Eye (tissue), 1 donor: ENCODE results near the gene CHRDL1.
"Not testable (repeated sequence)": the region's sequence is repeated elsewhere in the genome, so short reads cannot be mapped to it uniquely, and the experiment has no call there.

Source experiments
- DNase-seq: peaks from one replicate; pipeline ENCODE4 v3.0.0-alpha.2; 2015

CHRDL1 gene

GRCh38 chrX:110795645-110796406 lies at the start of gene CHRDL1:
Gene CHRDL1 (minus strand): TSS chrX:110795817. CDS start chrX:110792181, 3,636 bp downstream.
- peak; percentile 66 for DNase-seq

- DNase-seq, result peak; percentile 12
Observed at GRCh38 chrX:110836982-110837381, 41.4 kb upstream of the CHRDL1 start.

- DNase-seq, result no peak
Observed at GRCh38 chrX:110836451-110836850, 40.8 kb upstream of the CHRDL1 start.

- no peak for DNase-seq
Observed at GRCh38 chrX:110836001-110836400, 40.4 kb upstream of the CHRDL1 start.

- DNase-seq, result no peak
Observed at GRCh38 chrX:110825972-110826371, 30.4 kb upstream of the CHRDL1 start.

- DNase-seq, result not testable (repeated sequence)
Observed at GRCh38 chrX:110816543-110816942, 20.9 kb upstream of the CHRDL1 start.

- DNase-seq, result no peak
Observed at GRCh38 chrX:110806145-110806544, 10.5 kb upstream of the CHRDL1 start.

GRCh38 chrX:110805303-110805702 lies 9.7 kb upstream of the CHRDL1 start:
- no peak for DNase-seq

- no peak for DNase-seq
Observed at GRCh38 chrX:110804446-110804845, 8.8 kb upstream of the CHRDL1 start.

- DNase-seq, result no peak
Observed at GRCh38 chrX:110803506-110803905, 7.9 kb upstream of the CHRDL1 start.

- peak; percentile 19 for DNase-seq
Observed at GRCh38 chrX:110796407-110796697, 735 bp upstream of the CHRDL1 start.

GRCh38 chrX:110794601-110795000 lies 1.0 kb downstream of the CHRDL1 start:
- DNase-seq, result peak; percentile 52

- DNase-seq, result peak; percentile 59
Observed at GRCh38 chrX:110791071-110791470, 4.5 kb downstream of the CHRDL1 start.

- no peak for DNase-seq
Observed at GRCh38 chrX:110786486-110786885, 9.1 kb downstream of the CHRDL1 start.

GRCh38 chrX:110759785-110760184 lies 35.8 kb downstream of the CHRDL1 start:
- DNase-seq, result no peak

- no peak for DNase-seq
Observed at GRCh38 chrX:110758781-110759422, 36.7 kb downstream of the CHRDL1 start.

- DNase-seq, result no peak
Observed at GRCh38 chrX:110755611-110756010, 40.0 kb downstream of the CHRDL1 start.

GRCh38 chrX:110755061-110755460 lies 40.6 kb downstream of the CHRDL1 start:
- no peak for DNase-seq

- peak; percentile 16 for DNase-seq
Observed at GRCh38 chrX:110750526-110751189, 45.0 kb downstream of the CHRDL1 start.

- DNase-seq, result no peak
Observed at GRCh38 chrX:110748256-110748806, 47.3 kb downstream of the CHRDL1 start.

GRCh38 chrX:110746014-110746413 lies 49.6 kb downstream of the CHRDL1 start:
- no peak for DNase-seq

- DNase-seq, result no peak
Observed at GRCh38 chrX:110745288-110745687, 50.3 kb downstream of the CHRDL1 start.

- no peak for DNase-seq
Observed at GRCh38 chrX:110743679-110744340, 51.8 kb downstream of the CHRDL1 start.
